Mesendoderm (in vitro differentiated cells): Measurements from ENCODE around the gene GBX1.

Experiments used
- DNase-seq: peaks from one replicate; pipeline ENCODE4 v3.0.0; 2013
- H2AK5ac ChIP-seq: 2 replicates; pipeline ENCODE4 v1.6.1; 2013; ENCODE audit warnings: low read length, inconsistent platforms
- H2BK120ac ChIP-seq: 2 replicates; pipeline ENCODE4 v1.6.1; 2013; ENCODE audit warnings: low read depth, mild to moderate bottlenecking, low read length, moderate library complexity, mixed read lengths
- H2BK15ac ChIP-seq: replicated peaks from 2 replicates; pipeline ENCODE4 v1.6.1; 2013; ENCODE audit warnings: low read depth, mild to moderate bottlenecking, moderate library complexity
- H2BK5ac ChIP-seq: 2 replicates; pipeline ENCODE4 v1.6.1; 2013; ENCODE audit warnings: low read length, inconsistent platforms
- H3K18ac ChIP-seq: 2 replicates; pipeline ENCODE4 v1.6.1; 2013; ENCODE audit warnings: mild to moderate bottlenecking, low read length, mixed read lengths
- H3K23ac ChIP-seq: one replicate; pipeline ENCODE4 v1.6.1; 2013; ENCODE audit warnings: low read length
- H3K27ac ChIP-seq: 2 replicates; pipeline ENCODE4 v1.5.1; 2013; ENCODE audit warnings: low read depth, mild to moderate bottlenecking, inconsistent platforms, low read length, moderate library complexity
- H3K27me3 ChIP-seq: 2 replicates; pipeline ENCODE4 v1.6.1; 2013; ENCODE audit warnings: low read length, control low read depth, mild to moderate bottlenecking, inconsistent platforms; ENCODE audit not compliant: insufficient read depth, poor library complexity
- H3K36me3 ChIP-seq: 2 replicates; pipeline ENCODE4 v1.6.1; 2013; ENCODE audit warnings: low read length, inconsistent platforms; ENCODE audit not compliant: control insufficient read depth, insufficient read depth
- H3K4ac ChIP-seq: one replicate; pipeline ENCODE4 v1.6.1; 2013; ENCODE audit warnings: low read depth, mild to moderate bottlenecking, low read length, moderate library complexity
- H3K4me1 ChIP-seq: 2 replicates; pipeline ENCODE4 v1.6.1; 2013; ENCODE audit warnings: low read depth, low read length, inconsistent platforms; ENCODE audit not compliant: control insufficient read depth
- H3K4me2 ChIP-seq: 2 replicates; pipeline ENCODE4 v1.6.1; 2013; ENCODE audit warnings: low read length
- H3K4me3 ChIP-seq: 2 replicates; pipeline ENCODE4 v1.5.1; 2013; ENCODE audit warnings: mild to moderate bottlenecking, low read length
- H3K56ac ChIP-seq: one replicate; pipeline ENCODE4 v1.6.1; 2013; ENCODE audit warnings: low read length
- H3K79me1 ChIP-seq: 2 replicates; pipeline ENCODE4 v1.6.1; 2013; ENCODE audit warnings: low read length, inconsistent platforms
- H3K79me2 ChIP-seq: 2 replicates; pipeline ENCODE4 v1.6.1; 2013; ENCODE audit warnings: mild to moderate bottlenecking, low read length; ENCODE audit not compliant: control insufficient read depth, insufficient read depth
- H3K9ac ChIP-seq: 2 replicates; pipeline ENCODE4 v1.6.1; 2013; ENCODE audit warnings: low read length, inconsistent platforms
- H4K5ac ChIP-seq: one replicate; pipeline ENCODE4 v1.6.1; 2013; ENCODE audit warnings: low read length
- H4K8ac ChIP-seq: one replicate; pipeline ENCODE4 v1.6.1; 2013; ENCODE audit warnings: low read depth, mild to moderate bottlenecking, control low read depth, low read length, moderate library complexity
- WGBS: extraction: QIAGEN DNeasy Blood & Tissue Kit; methylation state at CpG from one replicate; pipeline ENCODE4 v1.1.7; 2013; ENCODE audit warnings: low lambda C conversion rate, missing lambda C conversion rate; ENCODE audit not compliant: insufficient coverage; ENCODE audit errors: extremely low coverage; 5-methylcytosine and 5-hydroxymethylcytosine counted together

GBX1 gene

GRCh38 chr7:151186640-151187408, 19.3 kb upstream of the GBX1 start, which contains the start of gene ASB10:
Gene ASB10, minus strand, starts transcription at chr7:151187250. Its CDS starts 120 bp downstream, at chr7:151187130.
- no peak within 1 kb of the TSS for H2BK120ac ChIP-seq
- no peak within 1 kb of the TSS for H3K4me2 ChIP-seq
- no peak within 1 kb of the TSS for H3K9ac ChIP-seq
- no peak within 1 kb of the TSS for H3K56ac ChIP-seq
- no peak within 1 kb of the TSS for H4K5ac ChIP-seq
- no peaks in the 10 kb centered on the region for H3K79me1 ChIP-seq
- no CpG with 5 or more reads among the region's 22 CpGs for WGBS
- DNase-seq, result no peak
- H3K23ac ChIP-seq, result no peak within 1 kb of the TSS
- no peak within 1 kb of the TSS for H2BK5ac ChIP-seq
- no peak within 1 kb of the TSS for H3K27ac ChIP-seq
- no peak within 1 kb of the TSS for H3K4me3 ChIP-seq
- H3K36me3 ChIP-seq, result no peaks in the 10 kb centered on the region
- H3K27me3 ChIP-seq, result no peaks in the 10 kb centered on the region
- H4K8ac ChIP-seq, result no peak within 1 kb of the TSS
- H2BK15ac ChIP-seq, result no peak within 1 kb of the TSS
- H3K4me1 ChIP-seq, result no peaks in the 10 kb centered on the region
- no peak within 1 kb of the TSS for H2AK5ac ChIP-seq
- no peak within 1 kb of the TSS for H3K18ac ChIP-seq
- no peak within 1 kb of the TSS for H3K4ac ChIP-seq
- no peaks in the 10 kb centered on the region for H3K79me2 ChIP-seq

DNA sequence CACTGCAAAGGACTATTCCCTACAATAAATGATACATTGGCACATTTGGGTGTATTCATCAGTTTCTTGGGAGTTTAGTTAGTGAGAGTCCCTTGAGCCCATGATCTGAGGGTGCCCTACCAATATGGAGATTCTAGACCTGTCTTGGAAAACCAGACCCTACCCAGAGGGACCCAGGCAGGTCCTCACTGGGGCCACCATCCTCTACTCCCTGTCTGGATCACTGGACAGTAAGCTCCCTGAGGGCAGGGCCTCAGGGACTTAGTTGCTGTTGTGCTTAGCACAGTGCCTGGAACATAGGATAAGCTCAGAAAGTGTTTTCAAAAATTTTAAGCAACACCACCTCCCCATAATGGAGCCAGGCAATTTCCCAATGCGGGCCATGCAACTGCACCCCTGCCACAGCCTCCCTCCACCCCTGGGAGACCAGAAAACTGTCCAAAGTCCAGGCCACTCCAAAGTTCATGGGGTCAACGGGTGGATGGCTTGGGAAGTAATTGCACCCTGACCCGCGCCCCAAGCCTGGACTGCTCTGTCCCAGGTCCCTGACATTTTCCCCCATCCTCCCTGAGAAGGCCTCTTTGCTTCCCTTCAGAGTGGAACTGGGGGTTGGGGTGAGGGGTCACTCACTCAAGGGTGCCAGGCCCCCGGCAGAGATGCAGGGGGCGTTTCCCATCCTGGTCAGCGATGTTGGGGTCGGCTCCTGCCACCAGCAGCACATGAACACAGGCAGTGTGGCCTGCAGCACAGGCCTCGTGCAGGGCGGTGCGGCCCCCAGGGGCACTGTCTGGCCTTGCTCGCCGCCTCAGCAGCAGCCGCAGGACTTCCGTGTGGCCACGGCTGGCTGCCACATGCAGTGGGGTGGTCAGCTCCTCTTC, 18.5 kb upstream of the GBX1 start:
- WGBS, result no CpG with 5 or more reads among the region's 16 CpGs
- no peaks in the 10 kb centered on the region for H3K79me2 ChIP-seq
- no peaks in the 10 kb centered on the region for H3K36me3 ChIP-seq

DNA sequence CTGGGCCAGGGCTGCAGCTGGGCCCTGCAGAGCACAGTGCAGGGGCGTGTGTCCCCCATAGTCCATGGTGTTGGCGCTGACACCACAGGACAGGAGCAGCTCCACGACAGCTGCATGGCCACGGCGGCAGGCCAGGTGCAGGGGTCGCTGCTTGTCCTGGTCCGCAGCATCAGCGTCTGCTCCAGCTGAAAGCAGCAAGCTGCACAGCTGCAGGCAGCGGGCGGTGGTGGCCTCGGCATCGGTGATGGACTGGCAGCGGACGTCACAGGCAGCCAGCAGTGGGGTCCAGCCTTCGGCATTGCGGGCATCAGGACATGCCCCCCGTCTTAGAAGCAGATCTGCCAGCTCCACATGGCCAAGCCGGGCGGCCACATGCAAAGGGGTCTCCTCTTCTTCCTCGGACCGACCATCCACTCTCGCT, 13.5 kb upstream of the GBX1 start:
- DNase-seq, result no peak
- no peaks in the 10 kb centered on the region for H3K36me3 ChIP-seq
- no peak overlapping the region for H2BK120ac ChIP-seq
- H4K5ac ChIP-seq, result no peak overlapping the region
- no peak overlapping the region for H3K23ac ChIP-seq
- no peak overlapping the region for H4K8ac ChIP-seq
- H3K4me3 ChIP-seq, result no peak overlapping the region
- H2AK5ac ChIP-seq, result no peak overlapping the region
- H3K9ac ChIP-seq, result no peak overlapping the region
- no peaks in the 10 kb centered on the region for H3K79me1 ChIP-seq
- H3K18ac ChIP-seq, result no peak overlapping the region
- H2BK15ac ChIP-seq, result no peak overlapping the region
- H3K4me2 ChIP-seq, result no peak overlapping the region
- H3K27ac ChIP-seq, result no peak overlapping the region
- no CpG with 5 or more reads among the region's 22 CpGs for WGBS
- no peak overlapping the region for H2BK5ac ChIP-seq
- no peak overlapping the region for H3K56ac ChIP-seq
- no peak overlapping the region for H3K4ac ChIP-seq
- no peaks in the 10 kb centered on the region for H3K27me3 ChIP-seq
- no peaks in the 10 kb centered on the region for H3K79me2 ChIP-seq
- no peaks in the 10 kb centered on the region for H3K4me1 ChIP-seq

More for the DNA sequence above, 18.5 kb upstream of the GBX1 start:
- Histone ChIP-seq H2BK120ac (no peak overlapping the region), H2AK5ac (no peak overlapping the region), H3K4me2 (no peak overlapping the region), H4K8ac (no peak overlapping the region), H3K27me3 (no peaks in the 10 kb centered on the region), H3K56ac (no peak overlapping the region), H3K23ac (no peak overlapping the region), H3K79me1 (no peaks in the 10 kb centered on the region), H4K5ac (no peak overlapping the region), H3K4me3 (no peak overlapping the region), H3K4ac (no peak overlapping the region), H3K18ac (no peak overlapping the region), H2BK15ac (no peak overlapping the region), H3K4me1 (no peaks in the 10 kb centered on the region), H3K9ac (no peak overlapping the region), H2BK5ac (no peak overlapping the region), H3K27ac (no peak overlapping the region)
- DNase-seq, result no peak

GRCh38 chr7:151179946-151180345, 12.5 kb upstream of the GBX1 start:
- Histone ChIP-seq H2BK120ac (no peak overlapping the region), H3K36me3 (no peaks in the 10 kb centered on the region), H2BK15ac (no peak overlapping the region), H3K4me1 (no peaks in the 10 kb centered on the region), H3K4ac (no peak overlapping the region), H3K4me3 (no peak overlapping the region), H3K23ac (no peak overlapping the region), H3K9ac (no peak overlapping the region), H3K79me2 (no peaks in the 10 kb centered on the region), H3K79me1 (no peaks in the 10 kb centered on the region), H3K56ac (no peak overlapping the region), H3K18ac (no peak overlapping the region), H3K27me3 (no peaks in the 10 kb centered on the region), H2AK5ac (no peak overlapping the region), H3K4me2 (no peak overlapping the region), H2BK5ac (no peak overlapping the region), H4K5ac (no peak overlapping the region), H3K27ac (no peak overlapping the region), H4K8ac (no peak overlapping the region)
- DNase-seq, result no peak
- WGBS, result no CpG with 5 or more reads among the region's 4 CpGs

DNA sequence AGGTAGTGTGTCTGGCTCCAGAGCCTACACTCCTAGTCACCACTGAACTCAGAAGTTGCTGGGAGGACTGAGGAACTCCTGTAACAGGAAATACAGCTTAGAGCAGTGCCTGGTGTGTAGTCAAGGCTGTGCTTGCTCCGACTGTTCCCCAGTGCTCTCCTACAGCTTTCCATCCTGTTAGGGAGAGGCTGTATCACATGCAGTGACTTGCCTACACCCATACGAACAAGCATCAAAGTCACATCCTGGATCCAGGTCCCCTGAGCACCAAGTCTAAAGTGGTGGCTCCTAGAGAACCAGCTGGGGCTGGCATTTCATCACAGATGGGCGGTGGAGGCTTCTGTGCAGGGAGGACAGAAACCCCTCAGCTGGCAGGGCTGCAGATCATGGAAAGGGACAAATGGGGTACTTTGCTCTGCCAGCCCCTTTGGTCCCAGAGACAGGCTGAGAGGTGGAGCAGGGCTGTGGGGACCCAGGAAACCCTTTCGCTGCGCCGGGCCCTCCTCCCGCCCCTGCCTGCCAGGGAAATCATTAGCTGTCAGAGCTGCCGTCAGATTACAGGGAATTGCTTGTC, 11.9 kb upstream of the GBX1 start:
- no peak overlapping the region for H3K27ac ChIP-seq
- no peak overlapping the region for H4K5ac ChIP-seq
- H3K4ac ChIP-seq, result no peak overlapping the region
- no peak overlapping the region for H2BK5ac ChIP-seq
- no peak overlapping the region for H3K4me3 ChIP-seq
- H3K18ac ChIP-seq, result no peak overlapping the region
- H3K4me2 ChIP-seq, result no peak overlapping the region
- H2AK5ac ChIP-seq, result no peak overlapping the region
- no peak overlapping the region for H2BK15ac ChIP-seq
- no peaks in the 10 kb centered on the region for H3K79me2 ChIP-seq
- no peak overlapping the region for H4K8ac ChIP-seq
- DNase-seq, result no peak
- no CpG with 5 or more reads among the region's 8 CpGs for WGBS
- H2BK120ac ChIP-seq, result no peak overlapping the region
- no peak overlapping the region for H3K56ac ChIP-seq
- H3K4me1 ChIP-seq, result no peaks in the 10 kb centered on the region
- no peak overlapping the region for H3K23ac ChIP-seq
- H3K36me3 ChIP-seq, result no peaks in the 10 kb centered on the region
- H3K27me3 ChIP-seq, result no peaks in the 10 kb centered on the region
- no peaks in the 10 kb centered on the region for H3K79me1 ChIP-seq
- H3K9ac ChIP-seq, result no peak overlapping the region
